CD4-positive, alpha-beta T cell treated with Interleukin-10 for 1 hour (primary cell): ENCODE results near the gene ADARB1.
A peak's percentile ranks its signal among the peaks of the same experiment; 100 is the strongest.
"Not testable (repeated sequence)": the region's sequence is repeated elsewhere in the genome, so short reads cannot be mapped to it uniquely, and the experiment has no call there.

Source experiments
- DNase-seq: peaks from one replicate; pipeline ENCODE4 v3.0.0-alpha.2; 2020

The ADARB1 gene, protein sequence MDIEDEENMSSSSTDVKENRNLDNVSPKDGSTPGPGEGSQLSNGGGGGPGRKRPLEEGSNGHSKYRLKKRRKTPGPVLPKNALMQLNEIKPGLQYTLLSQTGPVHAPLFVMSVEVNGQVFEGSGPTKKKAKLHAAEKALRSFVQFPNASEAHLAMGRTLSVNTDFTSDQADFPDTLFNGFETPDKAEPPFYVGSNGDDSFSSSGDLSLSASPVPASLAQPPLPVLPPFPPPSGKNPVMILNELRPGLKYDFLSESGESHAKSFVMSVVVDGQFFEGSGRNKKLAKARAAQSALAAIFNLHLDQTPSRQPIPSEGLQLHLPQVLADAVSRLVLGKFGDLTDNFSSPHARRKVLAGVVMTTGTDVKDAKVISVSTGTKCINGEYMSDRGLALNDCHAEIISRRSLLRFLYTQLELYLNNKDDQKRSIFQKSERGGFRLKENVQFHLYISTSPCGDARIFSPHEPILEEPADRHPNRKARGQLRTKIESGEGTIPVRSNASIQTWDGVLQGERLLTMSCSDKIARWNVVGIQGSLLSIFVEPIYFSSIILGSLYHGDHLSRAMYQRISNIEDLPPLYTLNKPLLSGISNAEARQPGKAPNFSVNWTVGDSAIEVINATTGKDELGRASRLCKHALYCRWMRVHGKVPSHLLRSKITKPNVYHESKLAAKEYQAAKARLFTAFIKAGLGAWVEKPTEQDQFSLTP

DNA sequence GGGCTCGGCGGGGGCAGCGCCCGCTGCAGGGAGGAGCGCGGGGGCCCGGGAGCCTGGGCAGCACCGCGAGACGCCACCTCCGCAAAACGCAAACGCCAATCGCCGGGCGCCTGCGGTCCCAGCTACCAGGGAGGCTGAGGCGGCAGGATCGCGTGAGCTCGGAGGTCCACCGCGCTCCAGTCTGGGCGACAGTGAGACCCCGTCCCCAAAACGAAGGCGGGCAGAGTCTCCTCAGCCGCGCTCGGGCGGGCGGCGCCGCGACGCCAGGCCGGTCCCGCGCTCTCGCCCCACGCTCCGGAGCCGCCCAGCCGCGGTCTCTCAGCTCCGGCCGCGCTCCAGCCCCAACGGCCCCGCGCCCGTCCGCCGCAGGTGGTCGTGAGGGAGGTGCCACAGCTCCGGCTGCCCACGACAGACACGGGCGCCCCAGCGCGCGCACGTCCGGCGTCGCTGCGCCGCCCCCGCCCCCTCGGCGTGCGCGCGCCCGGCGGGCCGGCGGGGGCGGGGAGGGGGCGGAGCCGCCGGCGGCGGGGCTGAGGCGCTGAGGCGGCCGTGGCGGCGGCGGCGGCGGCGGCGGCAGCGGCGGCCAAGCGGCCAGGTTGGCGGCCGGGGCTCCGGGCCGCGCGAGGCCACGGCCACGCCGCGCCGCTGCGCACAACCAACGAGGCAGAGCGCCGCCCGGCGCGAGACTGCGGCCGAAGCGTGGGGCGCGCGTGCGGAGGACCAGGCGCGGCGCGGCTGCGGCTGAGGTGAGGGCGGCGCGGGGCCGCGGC, at the start of gene ADARB1:
TSS of gene ADARB1 (plus strand) at position 533 of the 770 bp plus-strand sequence. CDS start 97,077 bp downstream, outside the sequence.
- DNase-seq, result peak; percentile 68

DNA sequence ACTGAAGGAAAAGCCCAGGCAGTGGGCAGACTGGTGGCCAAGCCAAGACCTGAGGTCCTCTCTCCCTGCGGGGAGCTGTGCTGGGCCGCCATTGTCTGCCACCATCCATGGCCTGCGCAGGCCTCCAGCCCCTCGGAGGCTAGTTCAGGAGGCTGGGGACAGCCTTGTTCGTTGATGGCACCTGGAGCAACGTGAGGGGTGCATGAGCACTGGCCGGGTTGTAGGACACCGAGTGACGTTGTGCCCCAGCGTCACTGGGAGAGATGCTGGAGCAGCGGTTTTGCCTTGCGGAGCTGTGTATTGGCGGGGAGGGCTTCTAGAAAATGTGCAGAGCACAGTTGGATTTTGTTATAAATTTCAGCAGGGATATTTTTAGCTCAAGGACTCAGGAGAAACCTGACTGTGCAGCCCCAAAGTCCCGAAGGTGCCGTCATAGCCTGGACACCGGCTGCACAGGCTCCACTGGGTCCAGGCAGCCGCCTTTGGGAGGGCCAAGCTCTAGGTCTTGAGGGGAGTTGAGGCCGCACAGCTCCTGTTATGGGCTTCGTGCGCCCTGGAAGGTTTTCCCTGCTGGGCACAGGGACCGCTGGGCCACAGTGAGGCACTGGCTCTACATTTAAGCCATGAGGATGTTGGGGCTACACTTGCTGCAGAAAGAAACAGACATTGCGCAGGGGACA, 48.2 kb upstream of the ADARB1 start:
- no peak for DNase-seq

DNA sequence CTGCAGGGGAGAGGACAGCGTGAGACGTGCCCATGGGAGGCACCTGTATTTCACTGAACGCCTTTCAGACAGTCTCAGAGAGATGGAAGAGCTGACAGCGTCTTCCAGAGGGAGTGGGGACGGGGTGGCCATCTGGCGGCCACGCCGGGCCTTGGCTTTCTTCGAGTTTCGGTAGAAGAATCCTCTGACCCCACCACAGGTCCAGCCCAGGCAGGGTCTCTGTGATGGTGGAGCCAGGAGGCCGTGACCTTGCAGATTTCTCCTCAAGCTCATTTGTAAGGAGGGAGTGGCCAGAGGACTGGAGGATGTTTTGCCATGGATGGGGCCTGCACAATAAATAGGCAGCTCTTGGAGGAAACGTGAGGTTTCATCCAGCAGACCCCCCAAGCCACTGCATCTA, 47.6 kb upstream of the ADARB1 start:
- no peak for DNase-seq

DNA sequence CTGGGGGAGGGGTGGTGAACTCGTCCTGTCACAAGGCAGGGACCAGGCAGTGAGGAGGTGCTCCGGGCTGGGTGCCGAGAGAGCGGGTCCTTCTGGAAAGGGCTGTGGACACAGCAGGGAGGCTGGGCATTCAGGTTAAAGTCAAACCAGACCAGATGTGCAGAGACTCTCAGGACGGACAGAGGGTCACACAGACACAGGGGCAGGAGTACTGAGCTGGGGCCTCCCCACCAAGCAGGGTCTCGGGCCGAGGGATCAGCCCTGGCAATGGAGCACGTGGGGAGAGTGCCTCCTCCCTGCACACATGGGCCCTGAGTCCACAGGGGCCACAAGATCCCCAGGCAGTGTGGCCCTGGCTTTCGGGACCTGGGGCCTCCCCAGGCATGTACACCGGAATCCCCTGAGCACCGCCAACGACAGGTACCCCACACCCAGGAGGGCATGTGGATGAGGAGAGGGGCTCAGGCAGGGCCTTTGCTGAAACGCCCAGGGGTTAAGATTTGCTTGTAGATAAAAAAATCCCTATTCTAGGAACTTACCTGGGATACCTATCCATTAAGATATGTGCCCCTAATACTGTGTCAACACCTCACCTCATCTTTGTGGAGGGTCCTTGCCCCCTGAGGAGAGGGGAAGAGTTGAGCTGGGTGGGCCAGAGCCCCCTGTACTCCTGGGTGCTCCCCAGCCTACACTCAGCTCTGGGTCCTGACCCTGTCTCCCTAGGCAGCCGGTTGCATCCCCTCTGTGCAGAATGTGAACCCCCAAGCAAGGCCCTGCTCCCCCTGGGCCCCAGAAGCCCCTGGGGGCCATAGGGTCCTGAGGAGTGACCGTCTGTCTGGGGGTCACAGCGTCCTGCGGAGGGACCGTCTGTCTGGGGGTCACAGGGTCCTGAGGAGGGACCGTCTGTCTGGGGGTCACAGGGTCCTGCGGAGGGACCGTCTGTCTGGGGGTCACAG, 46.9 kb upstream of the ADARB1 start:
- no peak for DNase-seq

DNA sequence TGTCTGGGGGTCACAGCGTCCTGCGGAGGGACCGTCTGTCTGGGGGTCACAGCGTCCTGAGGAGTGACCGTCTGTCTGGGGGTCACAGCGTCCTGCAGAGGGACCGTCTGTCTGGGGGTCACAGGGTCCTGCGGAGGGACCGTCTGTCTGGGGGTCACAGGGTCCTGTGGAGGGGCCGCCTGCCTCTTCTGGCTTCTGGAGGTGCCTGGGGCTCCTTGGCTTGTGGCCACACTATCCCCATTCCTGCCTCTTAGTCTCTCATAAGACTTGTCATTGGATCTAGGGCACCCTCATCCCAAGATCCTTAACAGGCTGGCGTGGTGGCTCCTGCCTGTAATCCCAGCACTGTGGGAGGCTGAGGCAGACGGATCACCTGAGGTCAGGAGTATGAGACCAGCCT, 45.7 kb upstream of the ADARB1 start:
- not testable (repeated sequence) for DNase-seq

DNA sequence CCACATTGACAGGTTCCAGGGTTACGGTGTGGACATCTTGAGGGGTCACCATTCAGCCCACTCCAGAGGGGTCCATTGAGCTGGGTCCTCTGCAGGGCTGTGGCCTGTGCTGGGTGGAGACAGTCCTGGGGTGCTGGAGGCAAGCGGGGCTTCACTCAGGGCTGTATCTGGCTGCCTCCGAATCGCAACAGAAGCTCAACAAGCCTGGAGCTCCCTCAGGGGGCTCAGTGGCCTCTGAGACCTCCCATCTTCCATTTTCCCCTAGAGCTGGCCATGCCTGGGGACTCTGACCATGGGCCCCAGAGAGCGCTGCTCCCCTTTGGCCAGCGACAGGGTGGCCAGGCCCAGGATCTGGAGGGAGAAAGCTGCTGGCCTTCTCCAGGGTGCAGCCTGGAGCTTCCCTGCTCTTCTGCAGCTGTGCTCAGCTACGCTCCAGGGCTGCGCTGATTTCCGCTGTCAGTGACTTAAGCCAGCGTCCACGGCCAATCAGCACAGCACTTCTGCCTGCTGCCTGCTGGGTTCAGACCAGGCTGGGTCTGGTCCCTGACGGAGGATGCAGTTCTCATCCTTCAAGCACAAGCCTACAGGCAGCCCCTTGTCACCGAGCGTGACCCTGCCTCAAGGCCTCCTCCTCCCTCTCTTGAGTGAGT, 45.0 kb upstream of the ADARB1 start:
- no peak for DNase-seq

DNA sequence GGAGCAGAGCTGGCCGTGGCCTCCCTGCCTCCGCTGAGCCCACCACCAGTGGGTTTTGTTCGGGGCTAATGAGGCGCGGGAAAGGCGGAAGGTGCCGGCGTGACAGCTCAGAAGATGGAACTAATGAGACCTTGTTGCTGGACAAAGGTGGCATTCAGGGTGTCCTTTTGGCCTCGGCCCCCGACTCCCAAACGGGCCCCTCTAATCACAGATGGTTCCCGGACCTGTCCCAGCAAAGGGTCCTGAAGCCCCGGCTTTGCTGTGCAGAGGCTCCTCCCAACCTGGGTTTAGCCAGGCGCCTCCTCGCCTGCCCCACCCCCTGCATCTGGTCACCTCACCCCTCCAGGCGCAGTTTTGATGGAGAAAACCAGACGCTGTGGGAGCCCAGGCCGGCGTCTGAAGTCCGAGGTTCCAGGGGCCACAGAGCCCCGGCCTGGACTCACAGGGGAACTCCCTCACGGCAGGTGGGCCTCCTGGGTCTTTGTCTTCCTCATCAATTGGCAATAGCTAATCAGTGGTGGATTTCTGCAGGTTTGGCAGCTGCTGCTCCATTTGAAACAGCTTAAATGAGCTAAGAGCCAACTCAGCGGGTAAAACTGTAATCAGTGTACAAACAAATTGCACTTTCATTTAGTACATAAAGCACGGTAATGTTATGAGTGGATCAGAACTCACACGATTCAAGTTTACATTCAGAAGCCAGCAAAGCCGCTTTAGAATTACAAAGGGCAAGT, 44.3 kb upstream of the ADARB1 start:
- DNase-seq, result no peak

DNA sequence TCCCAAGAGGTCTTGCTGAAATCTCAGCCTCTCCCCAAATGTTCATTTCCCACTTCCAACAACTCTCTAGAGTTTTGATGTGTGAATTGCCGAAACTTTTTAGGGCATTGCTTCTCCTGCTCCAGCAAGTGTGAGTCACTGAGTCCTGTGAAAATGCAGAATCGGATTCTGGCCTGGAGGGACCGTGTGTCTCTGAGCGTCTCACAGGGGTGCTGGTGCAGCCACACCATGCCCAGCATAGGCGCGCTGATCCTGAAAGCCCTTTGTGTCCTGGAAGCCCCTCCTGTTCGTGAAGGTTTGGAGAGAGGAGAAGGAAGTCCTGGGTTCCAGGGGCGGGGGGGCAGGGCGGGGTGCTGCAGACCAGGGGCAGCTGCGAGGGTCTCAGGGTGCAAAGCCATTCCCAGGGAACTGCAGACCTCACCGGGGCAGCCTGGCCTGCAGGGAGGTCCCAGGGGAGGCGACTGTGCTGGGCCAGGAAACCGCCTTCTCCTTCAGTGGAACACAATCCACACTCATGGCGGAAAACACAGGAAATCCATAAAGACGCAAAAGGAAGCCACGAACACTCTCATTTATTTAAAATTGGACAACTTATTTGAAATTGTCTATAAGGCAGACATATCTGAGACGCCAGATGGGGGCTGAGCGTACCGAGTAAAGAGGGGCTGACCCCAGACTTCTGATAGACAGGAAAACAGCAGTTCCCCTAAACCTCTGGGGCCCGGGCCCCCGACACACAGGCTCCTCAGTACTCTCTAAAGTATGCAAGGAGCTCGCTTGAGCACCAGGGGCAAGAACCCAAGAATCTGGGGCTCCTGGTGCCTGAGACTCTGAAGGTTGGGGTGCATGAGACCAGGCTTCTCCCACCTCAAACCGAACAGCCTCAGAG, 43.5 kb upstream of the ADARB1 start:
- no peak for DNase-seq

DNA sequence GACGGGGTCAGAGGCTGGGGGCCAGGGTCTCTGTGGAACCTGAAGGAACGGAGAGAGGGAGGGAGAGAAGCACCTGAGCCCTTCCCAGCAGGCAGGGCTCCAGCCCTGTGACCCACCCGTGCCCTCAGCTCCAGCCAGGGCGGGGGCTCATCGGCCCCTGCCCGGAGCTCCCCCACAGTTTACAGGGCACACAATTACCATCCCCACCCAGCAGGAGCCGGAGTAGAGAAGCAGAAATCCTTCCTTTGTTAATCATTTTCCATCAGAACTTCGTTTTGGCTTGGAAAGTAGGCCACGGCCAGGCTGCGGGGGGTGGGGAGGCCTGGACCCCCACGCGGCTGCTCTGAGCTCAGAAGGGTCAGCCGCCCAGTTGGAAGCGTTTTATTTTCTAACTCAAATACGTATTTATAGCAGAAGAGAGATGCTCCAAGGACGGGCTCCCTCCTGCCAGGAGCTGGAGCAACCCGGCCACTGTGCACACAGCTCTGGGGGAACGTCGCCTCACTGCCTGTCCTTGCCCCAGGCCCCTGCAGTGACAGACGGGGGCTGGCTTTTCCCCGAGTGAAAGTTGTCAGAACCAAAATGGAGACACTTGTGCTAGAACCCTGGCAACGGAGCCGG, 42.7 kb upstream of the ADARB1 start:
- no peak for DNase-seq

DNA sequence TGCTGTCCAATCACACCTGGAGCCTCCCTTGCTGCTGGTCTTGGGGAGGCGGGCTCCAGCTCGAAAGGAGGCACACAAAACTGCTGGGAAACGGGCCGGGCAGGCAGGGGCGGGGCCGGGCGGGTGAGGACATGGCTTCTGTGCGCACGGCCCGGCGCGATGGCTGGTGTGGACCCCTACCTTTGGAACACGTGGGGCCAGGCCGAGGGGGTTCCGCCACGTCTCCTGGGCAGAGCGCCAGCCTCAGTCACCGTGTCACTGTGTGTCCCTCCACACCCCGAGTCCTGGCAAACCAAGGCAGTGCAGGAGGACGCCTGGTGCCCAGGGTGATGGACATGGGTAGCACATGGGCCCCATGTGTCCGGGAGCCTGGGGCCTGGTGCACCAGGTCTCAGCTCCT, 42.0 kb upstream of the ADARB1 start:
- DNase-seq, result no peak

DNA sequence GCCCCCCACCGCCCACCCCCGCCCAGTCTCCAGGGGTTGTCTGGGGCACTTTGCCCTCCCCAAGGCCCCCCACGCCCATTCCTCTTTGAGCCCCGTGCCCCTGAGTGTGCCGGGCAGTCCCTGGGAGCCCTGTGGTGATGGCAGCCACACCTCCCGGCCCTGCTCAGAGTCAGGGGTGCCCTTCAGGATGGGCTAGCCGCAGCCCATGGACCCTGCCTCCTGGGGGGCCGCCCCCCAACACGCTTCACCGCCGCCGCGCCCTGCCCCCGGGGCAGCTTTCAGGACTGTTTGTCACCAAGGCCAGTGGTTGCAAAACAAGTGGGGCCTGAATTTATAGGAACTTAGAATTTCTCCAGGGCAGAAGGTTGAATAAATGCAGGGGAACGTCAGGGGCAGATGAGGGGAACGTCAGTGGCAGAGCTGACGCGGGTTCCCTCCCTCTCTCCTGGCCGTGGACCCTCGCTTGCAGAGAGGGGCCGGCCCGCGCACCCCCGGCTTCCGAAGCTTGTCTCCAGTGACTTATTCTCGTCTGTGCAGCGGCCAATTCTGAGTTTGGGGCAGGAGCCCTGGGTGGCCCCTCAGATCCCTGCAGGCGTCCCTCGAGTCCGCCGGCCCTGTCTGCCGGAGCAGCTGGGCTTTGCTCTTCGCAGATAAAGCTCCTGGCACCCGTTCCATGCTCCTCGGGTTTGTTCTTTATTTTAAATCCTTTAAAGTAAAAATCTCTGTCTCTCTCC, 41.2 kb upstream of the ADARB1 start:
- DNase-seq, result no peak

DNA sequence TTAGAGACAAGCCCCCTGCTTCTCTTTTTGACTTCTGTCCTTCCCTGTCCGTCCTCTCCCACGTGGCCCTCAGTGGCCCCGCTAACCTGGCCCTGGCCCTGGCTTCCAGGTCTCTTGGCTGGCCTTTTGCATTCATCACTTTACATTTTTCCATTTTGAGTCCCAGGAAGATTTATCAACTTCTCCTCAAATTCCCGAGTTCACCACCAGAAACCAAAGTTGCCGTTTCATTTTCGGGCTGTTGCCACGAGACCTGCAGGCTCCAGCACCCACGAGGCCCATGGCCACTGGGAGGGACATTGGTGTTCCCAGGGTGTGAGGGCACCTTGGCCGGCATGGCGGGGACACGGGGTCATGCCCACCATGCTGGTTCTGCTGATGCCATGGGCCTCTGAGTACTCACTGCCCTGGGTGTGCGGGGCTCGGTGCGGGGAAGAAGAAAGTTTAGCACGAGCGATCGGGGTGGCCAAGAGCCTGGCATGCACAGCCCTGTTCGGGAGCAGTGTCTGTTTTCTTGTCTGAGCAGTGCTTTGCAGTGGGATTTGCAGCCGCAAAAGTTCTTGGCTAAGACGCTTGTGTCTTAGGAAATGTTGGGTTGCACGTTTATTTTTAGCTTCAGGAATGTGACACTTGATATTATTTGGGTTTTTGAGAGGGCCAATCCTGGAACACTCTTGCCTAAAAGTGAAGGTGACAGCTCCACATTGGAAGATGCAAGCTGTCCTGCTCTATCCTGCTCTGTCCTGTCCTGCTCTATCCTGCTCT, 40.4 kb upstream of the ADARB1 start:
- no peak for DNase-seq

DNA sequence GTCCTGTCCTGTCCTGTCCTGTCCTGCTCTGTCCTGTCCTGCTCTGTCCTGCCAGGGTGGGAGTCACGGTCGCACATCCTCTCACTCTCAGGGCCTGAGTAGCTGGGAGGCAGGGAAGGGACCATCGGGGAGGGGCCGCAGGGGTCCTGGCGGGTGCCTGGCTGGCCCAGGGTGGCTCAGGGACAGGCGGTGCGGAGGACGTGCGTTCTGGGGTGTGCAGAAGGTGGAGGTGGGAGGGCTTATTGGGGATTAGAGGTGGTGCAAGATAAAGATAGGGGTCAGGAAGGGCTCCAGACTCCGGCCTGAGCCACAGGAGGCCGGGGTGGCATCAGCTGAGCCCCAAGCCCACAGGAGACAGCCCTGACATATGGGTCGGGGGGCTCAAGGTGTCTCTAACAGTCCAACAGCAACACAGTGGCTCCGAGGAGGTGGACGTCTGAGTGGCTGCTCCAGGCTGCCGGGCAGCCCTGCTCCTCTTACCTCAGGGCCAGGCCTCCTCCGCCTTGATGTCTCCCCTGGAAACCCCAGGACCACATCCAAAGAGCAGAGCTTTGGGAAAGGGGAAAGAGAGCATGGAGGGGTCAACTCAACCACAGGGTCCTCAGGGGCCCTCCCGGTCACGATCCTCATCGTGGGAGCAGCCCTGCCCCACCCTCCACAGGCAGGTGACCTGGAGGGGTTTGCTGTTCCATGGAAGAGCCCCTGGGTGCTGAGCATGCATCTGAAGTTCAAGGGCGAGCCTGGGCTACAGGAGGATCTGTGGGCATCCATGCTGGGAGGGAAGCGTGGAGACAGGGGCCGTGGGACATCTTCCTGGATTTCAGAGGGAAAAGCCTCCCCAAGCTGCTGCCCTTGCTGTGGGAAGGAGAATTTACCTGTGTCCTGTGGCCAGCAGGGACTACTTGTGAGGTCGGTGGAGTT, 39.6 kb upstream of the ADARB1 start:
- DNase-seq, result no peak

DNA sequence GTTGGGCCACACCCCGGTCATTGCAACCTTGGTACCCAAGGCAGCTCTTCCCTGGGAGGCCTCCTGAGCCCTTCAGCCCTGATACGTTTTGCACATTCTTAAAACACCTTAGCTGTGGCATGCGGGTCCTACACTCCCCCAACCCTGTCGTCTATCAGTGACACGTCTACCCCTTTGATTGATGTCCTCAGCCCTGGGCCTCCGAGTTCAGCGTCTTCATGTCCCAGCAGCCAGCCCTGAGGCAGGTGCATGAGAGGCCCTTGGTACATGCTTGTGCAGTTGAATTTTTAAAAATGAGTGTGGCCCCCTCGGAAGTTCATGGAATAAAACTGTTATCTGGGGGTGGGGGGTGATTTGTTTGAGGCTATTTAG, 38.9 kb upstream of the ADARB1 start:
- DNase-seq, result no peak

DNA sequence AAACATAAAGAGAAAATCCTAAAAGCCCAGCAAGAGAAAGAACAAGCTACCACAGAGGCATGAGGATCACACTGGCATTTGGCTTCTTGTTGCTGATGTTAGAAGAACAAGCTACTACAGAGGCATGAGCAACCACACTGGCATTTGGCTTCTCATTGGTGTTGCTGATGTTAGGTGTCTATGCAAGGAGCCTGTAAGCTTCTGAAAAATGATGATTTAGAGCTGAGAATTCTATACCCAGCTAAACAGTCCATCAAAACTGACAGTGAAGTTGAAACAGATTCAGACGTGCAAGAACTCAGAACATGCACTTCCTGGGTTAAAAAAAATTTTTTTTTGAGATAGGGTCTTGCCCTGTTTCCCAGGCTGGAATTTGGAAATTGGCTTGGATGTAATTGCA, 37.8 kb upstream of the ADARB1 start:
- DNase-seq, result no peak

DNA sequence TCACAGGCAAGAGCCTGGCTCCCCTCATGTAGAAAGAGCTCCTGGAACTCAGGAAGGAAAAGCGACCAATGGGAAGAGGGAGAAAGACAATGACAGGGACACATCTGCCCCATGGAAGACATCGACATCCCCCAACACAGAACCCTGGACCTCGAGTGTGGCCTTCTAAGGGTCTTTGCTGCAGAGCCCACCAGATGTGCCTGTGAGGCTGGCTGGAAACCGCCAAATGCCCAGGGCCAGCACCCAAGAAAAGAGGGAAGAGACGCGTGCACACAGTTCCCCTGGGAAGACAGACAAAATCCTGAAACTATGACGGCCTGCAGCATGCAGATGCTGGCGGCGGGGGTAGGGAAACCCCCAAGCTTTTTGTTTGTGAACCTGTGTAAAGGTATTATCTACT, 36.4 kb upstream of the ADARB1 start:
- DNase-seq, result no peak
